GM12878 (cell line): ENCODE data around the gene LRRC59. TPM values are rescaled to one million over a fixed set of nuclear protein-coding genes. Genes with fewer than 3 reads are reported as not detected.

ENCODE experiments used
- ATAC-seq: fragments of 200-7000 bp; cut with Tn5 transposase; 3 replicates; pipeline ENCODE4 v1.9.1; 2020; ENCODE audit warnings: mild to moderate bottlenecking, moderate library complexity
- BruUV-seq: library from RNA; stranded (reverse); fragments of 400-500 nt; replicated peaks from 2 replicates; lab custom pipeline; 2021; lab: Mats Ljungman, UMichigan
- CTCF ChIA-PET: fragments of 300-600 bp; sonication (Branson Sonifier 250); formaldehyde crosslinking; extraction: SDS; loops from one replicate; lab custom pipeline; 2021; ENCODE audit warnings: inconsistent platforms; lab: Yijun Ruan, JAX
- POLR2A ChIA-PET: fragments of 350-600 bp; formaldehyde crosslinking; extraction: SDS; loops from one replicate; lab custom pipeline; 2021; ENCODE audit warnings: inconsistent platforms; lab: Charles Lee
- RAD21 ChIA-PET: fragments of 300-600 bp; sonication (Branson Sonifier 250); formaldehyde crosslinking; loops from one replicate; lab custom pipeline; 2023; ENCODE audit warnings: antibody characterized with exemption; ENCODE audit not compliant: unreplicated experiment; lab: Charles Lee
- SMC1A ChIA-PET: fragments of 300-600 bp; sonication (Branson Sonifier 250); formaldehyde crosslinking; loops from one replicate; lab custom pipeline; 2023; ENCODE audit not compliant: unreplicated experiment, uncharacterized antibody; lab: Charles Lee
- DNase-seq: peaks from one replicate; pipeline ENCODE4 v3.0.0-alpha.2; 2011; ENCODE audit warnings: low read depth, low spot score
- FAIRE-seq: peaks from 3 replicates; lab custom pipeline; 2011; peaks lifted over from hg19 to GRCh38; lab: Jason Lieb, UNC
- H2AFZ ChIP-seq: 2 replicates; pipeline ENCODE4 v1.6.0; 2011; ENCODE audit warnings: low read depth, low read length, control low read depth; ENCODE audit not compliant: control insufficient read depth
- H3K27ac ChIP-seq: 2 replicates; pipeline ENCODE4 v1.5.1; 2011; ENCODE audit warnings: control low read depth; ENCODE audit not compliant: control insufficient read depth, insufficient read depth
- H3K27me3 ChIP-seq, 2 experiments: replicated peaks in 1 of 2; 2 replicates each; pipeline versions ENCODE4 v1.6.0 to v1.6.1; 2011; ENCODE audit warnings: low read length in 1 of 2; ENCODE audit not compliant: control insufficient read depth in 2 of 2, insufficient read depth in 2 of 2
- H3K36me3 ChIP-seq, 2 experiments: 2 replicates each; pipeline ENCODE4 v1.5.1; 2011; ENCODE audit warnings: low read length in 1 of 2; ENCODE audit not compliant: control insufficient read depth in 2 of 2, insufficient read depth in 2 of 2
- H3K4me1 ChIP-seq: 2 replicates; pipeline ENCODE4 v1.6.1; 2011; ENCODE audit warnings: mild to moderate bottlenecking, low read length, moderate library complexity, mixed read lengths; ENCODE audit not compliant: control insufficient read depth, insufficient read depth
- H3K4me2 ChIP-seq: 2 replicates; pipeline ENCODE4 v1.6.0; 2011; ENCODE audit warnings: control low read depth; ENCODE audit not compliant: control insufficient read depth, insufficient read depth
- H3K4me3 ChIP-seq: fragments of 200-600 bp; sonication (generic); 2 replicates; pipeline ENCODE4 v1.5.1; 2016
- H3K79me2 ChIP-seq: 2 replicates; pipeline ENCODE4 v1.6.0; 2011; ENCODE audit warnings: low read length; ENCODE audit not compliant: control insufficient read depth, insufficient read depth
- H3K9ac ChIP-seq: 2 replicates; pipeline ENCODE4 v1.8.0; 2011; ENCODE audit warnings: low read length, control low read depth, mixed read lengths; ENCODE audit not compliant: control insufficient read depth, insufficient read depth
- H3K9me3 ChIP-seq: replicated peaks from 3 replicates; pipeline ENCODE4 v1.5.1; 2011; ENCODE audit warnings: mild to moderate bottlenecking, low read length; ENCODE audit not compliant: control insufficient read depth, insufficient read depth
- H4K20me1 ChIP-seq: 2 replicates; pipeline ENCODE4 v1.6.0; 2011; ENCODE audit not compliant: control insufficient read depth, insufficient read depth
- FOXM1 ChIP-seq: IDR thresholded peaks from 2 replicates; pipeline ENCODE4 v1.6.1; 2012; ENCODE audit warnings: low read depth, mild to moderate bottlenecking, inconsistent platforms, low read length, moderate library complexity
- GATAD2B ChIP-seq: fragments of 450-650 bp; conservative IDR thresholded peaks from 2 replicates; pipeline ENCODE4 v1.6.1; 2017; ENCODE audit warnings: low read depth, mild to moderate bottlenecking, moderate library complexity
- HCFC1 ChIP-seq: fragments of 150-350 bp; IDR thresholded peaks from 2 replicates; pipeline ENCODE4 v1.6.1; 2014; ENCODE audit warnings: low read length
- MTA2 ChIP-seq: fragments of 450-650 bp; IDR thresholded peaks from 2 replicates; pipeline ENCODE4 v1.6.1; 2016; ENCODE audit warnings: low read depth, mild to moderate bottlenecking, moderate library complexity
- MYB ChIP-seq: fragments of 150-350 bp; IDR thresholded peaks from 2 replicates; pipeline ENCODE4 v1.6.1; 2014; ENCODE audit warnings: mild to moderate bottlenecking, low read depth, low read length, borderline replicate concordance
- POLR2AphosphoS5 ChIP-seq: IDR thresholded peaks from 2 replicates; pipeline ENCODE4 v1.6.1; 2011; ENCODE audit warnings: mild to moderate bottlenecking, low read length, inconsistent platforms
- RAD21 ChIP-seq: IDR thresholded peaks from 2 replicates; pipeline ENCODE4 v1.6.1; 2011; ENCODE audit warnings: mild to moderate bottlenecking, low read depth, low read length, moderate library complexity; ENCODE audit not compliant: insufficient read depth
- RAD51 ChIP-seq: fragments of 450-650 bp; IDR thresholded peaks from 2 replicates; pipeline ENCODE4 v1.6.1; 2016; ENCODE audit warnings: moderate library complexity, mild to moderate bottlenecking, inconsistent platforms
- RELA ChIP-seq: fragments of 450-650 bp; IDR thresholded peaks from 2 replicates; pipeline ENCODE4 v1.8.0; 2014; ENCODE audit warnings: borderline replicate concordance; ENCODE audit not compliant: partially characterized antibody
- SUZ12 ChIP-seq: fragments of 200-600 bp; sonication (generic); IDR thresholded peaks from one replicate; pipeline ENCODE4 v1.6.1; 2018; ENCODE audit warnings: antibody characterized with exemption, mild to moderate bottlenecking; ENCODE audit not compliant: unreplicated experiment
- ZNF217 ChIP-seq: fragments of 450-650 bp; IDR thresholded peaks from 2 replicates; pipeline ENCODE4 v1.6.1; 2017; ENCODE audit warnings: antibody characterized with exemption, mild to moderate bottlenecking
- WGBS: methylation state at CpG from one replicate; pipeline ENCODE4 v1.1.6; 2016; ENCODE audit warnings: low lambda C conversion rate; ENCODE audit not compliant: insufficient replicate concordance, insufficient coverage; ENCODE audit errors: missing lambda C conversion rate; 5-methylcytosine and 5-hydroxymethylcytosine counted together
- in situ Hi-C: fragments of 300-500 bp; cut with MboI; formaldehyde crosslinking; loops from 9 replicates; pipeline ENCODE4 v1.14.3; 2018; ENCODE audit warnings: mixed read lengths
- intact Hi-C: fragments of 100-400 bp; cut with micrococcal nuclease; formaldehyde crosslinking; loops from one replicate; pipeline ENCODE4 v1.14.2; 2022; ENCODE audit not compliant: unreplicated experiment
- polyA plus RNA-seq, 11 experiments: library from polyadenylated mRNA; depleted of rRNA in 4 of 11; unstranded in 6 of 11; stranded (reverse) in 5 of 11; fragments of >200 nt; fragmentation: Nextera tagmentation in 4 of 11; fragmentation: Illumina TruSeq in 1 of 11; extraction: Ambion mirVana in 4 of 11; extraction: Trizol in 1 of 11; gene quantifications; 1 replicate in 1 of 11; 2 replicates in 10 of 11; pipeline versions ENCODE4 v1.2.1 to v1.2.3, GENCODE V29; 2011 to 2016; ENCODE audit warnings: inconsistent platforms in 2 of 11, missing spikeins in 2 of 11, low read depth in 1 of 11
- total RNA-seq, 4 experiments: library from RNA; depleted of rRNA in 3 of 4; stranded (reverse); fragments of >200 nt in 3 of 4; fragmentation: Illumina TruSeq in 1 of 4; extraction: Trizol in 1 of 4; gene quantifications; 2 replicates each; pipeline versions ENCODE4 v1.2.1 to v1.2.3, GENCODE V29; 2013 to 2021
- TF ChIP-seq, protein P1 (sequence below): fragments of 450-650 bp; IDR thresholded peaks from 2 replicates; pipeline ENCODE4 v1.6.1; 2017; ENCODE audit warnings: mild to moderate bottlenecking, moderate library complexity
- TF ChIP-seq, protein P2 (sequence below): IDR thresholded peaks from 2 replicates; pipeline ENCODE4 v1.6.1; 2012; ENCODE audit warnings: low read depth, low read length, improper control_type of control experiment

Gene LRRC59
- total and polyA plus RNA-seq, 10 of the 15 experiments (the other 5 are each of a cell fraction or from before 2014, with no cell fraction given), result 8.8 to 82.2 (median 63.0) TPM

DNA sequence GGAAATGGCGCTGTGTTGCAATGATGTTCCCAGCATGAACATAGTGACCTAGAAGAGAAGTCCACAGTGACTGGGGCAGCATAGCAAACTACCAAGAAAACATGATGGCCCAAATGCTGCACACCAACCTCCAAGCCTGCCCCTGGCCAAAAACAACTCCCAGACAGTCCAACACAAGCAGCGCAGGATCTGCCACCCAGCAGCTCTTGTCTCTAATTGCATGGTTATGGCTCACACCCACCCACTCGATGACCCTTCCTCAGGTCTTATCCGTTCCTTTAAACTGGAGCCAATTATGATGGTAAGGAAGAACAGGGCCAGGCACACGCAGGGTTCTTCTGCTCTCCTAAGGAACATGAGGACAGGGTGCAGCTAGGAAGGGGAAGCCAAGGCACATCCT is 27.3 kb downstream of the LRRC59 start:
- no peak overlapping the region for H2AFZ ChIP-seq
- POLR2A ChIA-PET, result interaction anchor here (0.9 kb wide), 1 partner anchor 26 kb away, joined by 3 read pairs; no protein-coding TSS in a partner anchor
- H3K27ac ChIP-seq, result no peak overlapping the region
- H3K79me2 ChIP-seq, result peaks cover 27% of the 10 kb centered on the region
- CTCF ChIA-PET, result interaction anchor here (0.9 to 5.9 kb wide), 3 partner anchors 8 to 78 kb away, joined by 3 to 48 read pairs (median 31); partner anchors contain the start of gene LRRC59
- RAD21 ChIA-PET, result no interaction called here
- H3K4me3 ChIP-seq, result no peak overlapping the region
- H4K20me1 ChIP-seq, result no peaks in the 10 kb centered on the region
- in situ Hi-C loops (no loop called here), intact Hi-C loops (no loop called here)
- FAIRE-seq (no peak), DNase-seq (no peak), ATAC-seq (no peak)
- peaks cover 21 to 25% of the 10 kb centered on the region in 2 experiments for H3K36me3 ChIP-seq
- no peak overlapping the region for H3K9ac ChIP-seq
- WGBS, result 98% methylated on average over 5 of the region's 5 CpGs
- BruUV-seq, result no TSS peak
- SMC1A ChIA-PET, result interaction anchor here (1.1 to 1.6 kb wide), 3 partner anchors 8 to 26 kb away, joined by 5 read pairs; no protein-coding TSS in a partner anchor
- no peaks in the 10 kb centered on the region; the same call in 1 of the 2 replicates for H3K4me1 ChIP-seq
- no peaks in the 10 kb centered on the region for H3K27me3 ChIP-seq
- no peaks in the 10 kb centered on the region for H3K9me3 ChIP-seq
- TF ChIP-seq POLR2AphosphoS5, result 0 out of 2 replicates have a peak, but pooled peaks have one; percentile 16
- no peak for TF ChIP-seq ZNF217
- peak overlapping the region; percentile 4; the same call in 1 of the 2 replicates for H3K4me2 ChIP-seq

DNA sequence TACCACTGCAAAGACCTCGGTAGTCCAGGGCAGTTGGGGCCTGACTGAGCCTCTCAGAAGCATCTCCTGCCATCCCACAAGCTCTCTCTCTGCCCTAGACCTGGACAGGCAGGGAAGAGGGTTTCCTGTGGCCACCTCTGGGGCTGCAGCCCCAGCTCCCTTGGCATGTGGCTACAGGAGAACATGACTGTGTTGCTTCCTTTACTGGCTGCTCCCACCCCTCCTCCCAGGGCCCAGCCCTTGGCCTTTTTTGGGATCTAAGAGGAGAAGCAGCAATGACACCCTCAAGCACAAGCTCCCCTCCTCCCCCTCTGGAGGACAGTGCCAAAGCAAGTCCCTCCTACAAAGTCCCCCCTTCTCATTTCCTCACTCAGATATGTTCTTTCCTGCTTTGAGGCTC is 29.9 kb downstream of the LRRC59 start:
- no TSS peak for BruUV-seq
- FAIRE-seq (no peak), ATAC-seq (no peak), DNase-seq (no peak)
- H3K4me2 ChIP-seq, result no peak overlapping the region
- in situ Hi-C loops (no loop called here), intact Hi-C loops (no loop called here)
- no peak overlapping the region for H3K4me3 ChIP-seq
- ChIA-PET CTCF (interaction anchor here (0.7 to 5.3 kb wide), 2 partner anchors 30 to 115 kb away, joined by 3 to 31 read pairs; partner anchors contain the start of gene LRRC59), POLR2A (interaction anchor here (0.6 kb wide), 1 partner anchor 29 kb away, joined by 5 read pairs; no protein-coding TSS in a partner anchor), RAD21 (no interaction called here), SMC1A (no interaction called here)
- WGBS, result 90% methylated on average over 1 of the region's 1 CpG
- H3K9me3 ChIP-seq, result no peaks in the 10 kb centered on the region
- no peak overlapping the region for H3K27ac ChIP-seq
- peaks cover 21 to 27% of the 10 kb centered on the region in 2 experiments for H3K36me3 ChIP-seq
- no peak overlapping the region for H3K9ac ChIP-seq
- H3K4me1 ChIP-seq, result no peaks in the 10 kb centered on the region; the same call in 1 of the 2 replicates
- H3K27me3 ChIP-seq, result no peaks in the 10 kb centered on the region
- no peak overlapping the region for H2AFZ ChIP-seq
- no peaks in the 10 kb centered on the region for H4K20me1 ChIP-seq
- peaks cover 14% of the 10 kb centered on the region for H3K79me2 ChIP-seq
- TF ChIP-seq SUZ12 (no peak), GATAD2B (no peak), HCFC1 (no peak), RAD51 (no peak), MYB (no peak), RELA (no peak), MTA2 (no peak), RAD21 (no peak), FOXM1 (no peak)
- TF ChIP-seq, protein P1, sequence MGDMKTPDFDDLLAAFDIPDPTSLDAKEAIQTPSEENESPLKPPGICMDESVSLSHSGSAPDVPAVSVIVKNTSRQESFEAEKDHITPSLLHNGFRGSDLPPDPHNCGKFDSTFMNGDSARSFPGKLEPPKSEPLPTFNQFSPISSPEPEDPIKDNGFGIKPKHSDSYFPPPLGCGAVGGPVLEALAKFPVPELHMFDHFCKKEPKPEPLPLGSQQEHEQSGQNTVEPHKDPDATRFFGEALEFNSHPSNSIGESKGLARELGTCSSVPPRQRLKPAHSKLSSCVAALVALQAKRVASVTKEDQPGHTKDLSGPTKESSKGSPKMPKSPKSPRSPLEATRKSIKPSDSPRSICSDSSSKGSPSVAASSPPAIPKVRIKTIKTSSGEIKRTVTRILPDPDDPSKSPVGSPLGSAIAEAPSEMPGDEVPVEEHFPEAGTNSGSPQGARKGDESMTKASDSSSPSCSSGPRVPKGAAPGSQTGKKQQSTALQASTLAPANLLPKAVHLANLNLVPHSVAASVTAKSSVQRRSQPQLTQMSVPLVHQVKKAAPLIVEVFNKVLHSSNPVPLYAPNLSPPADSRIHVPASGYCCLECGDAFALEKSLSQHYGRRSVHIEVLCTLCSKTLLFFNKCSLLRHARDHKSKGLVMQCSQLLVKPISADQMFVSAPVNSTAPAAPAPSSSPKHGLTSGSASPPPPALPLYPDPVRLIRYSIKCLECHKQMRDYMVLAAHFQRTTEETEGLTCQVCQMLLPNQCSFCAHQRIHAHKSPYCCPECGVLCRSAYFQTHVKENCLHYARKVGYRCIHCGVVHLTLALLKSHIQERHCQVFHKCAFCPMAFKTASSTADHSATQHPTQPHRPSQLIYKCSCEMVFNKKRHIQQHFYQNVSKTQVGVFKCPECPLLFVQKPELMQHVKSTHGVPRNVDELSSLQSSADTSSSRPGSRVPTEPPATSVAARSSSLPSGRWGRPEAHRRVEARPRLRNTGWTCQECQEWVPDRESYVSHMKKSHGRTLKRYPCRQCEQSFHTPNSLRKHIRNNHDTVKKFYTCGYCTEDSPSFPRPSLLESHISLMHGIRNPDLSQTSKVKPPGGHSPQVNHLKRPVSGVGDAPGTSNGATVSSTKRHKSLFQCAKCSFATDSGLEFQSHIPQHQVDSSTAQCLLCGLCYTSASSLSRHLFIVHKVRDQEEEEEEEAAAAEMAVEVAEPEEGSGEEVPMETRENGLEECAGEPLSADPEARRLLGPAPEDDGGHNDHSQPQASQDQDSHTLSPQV, result no peak
- TF ChIP-seq, protein P2, sequence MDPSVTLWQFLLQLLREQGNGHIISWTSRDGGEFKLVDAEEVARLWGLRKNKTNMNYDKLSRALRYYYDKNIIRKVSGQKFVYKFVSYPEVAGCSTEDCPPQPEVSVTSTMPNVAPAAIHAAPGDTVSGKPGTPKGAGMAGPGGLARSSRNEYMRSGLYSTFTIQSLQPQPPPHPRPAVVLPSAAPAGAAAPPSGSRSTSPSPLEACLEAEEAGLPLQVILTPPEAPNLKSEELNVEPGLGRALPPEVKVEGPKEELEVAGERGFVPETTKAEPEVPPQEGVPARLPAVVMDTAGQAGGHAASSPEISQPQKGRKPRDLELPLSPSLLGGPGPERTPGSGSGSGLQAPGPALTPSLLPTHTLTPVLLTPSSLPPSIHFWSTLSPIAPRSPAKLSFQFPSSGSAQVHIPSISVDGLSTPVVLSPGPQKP, result no peak
